ENCODE data around the gene KRABD2.

The KRABD2 gene

GRCh38 chr17:8368193-8368592 is 8.3 kb downstream of the KRABD2 start:
- Histone ChIP-seq H3K9ac (ENCODE audit: extremely low read depth, insufficient read length, low read length) (no peak overlapping the region), H3K18ac (ENCODE audit: insufficient read length, low read depth, low read length) (no peak overlapping the region), H2BK20ac (ENCODE audit: low read depth, low read length, poor library complexity, severe bottlenecking) (no peak overlapping the region), H2BK15ac (ENCODE audit: low read depth, low read length) (no peak overlapping the region), H2BK120ac (ENCODE audit: low read depth, low read length, poor library complexity, severe bottlenecking) (no peak overlapping the region), H3K4me2 (ENCODE audit: insufficient read depth, insufficient read length, low read length) (no peak overlapping the region), H3K79me1 (ENCODE audit: insufficient read depth, low read depth, low read length, poor library complexity, severe bottlenecking) (no peaks in the 10 kb centered on the region), H3K23me2 (ENCODE audit: insufficient read length, low read depth, low read length, poor library complexity, severe bottlenecking) (no peaks in the 10 kb centered on the region), H4K91ac (ENCODE audit: insufficient read length, low read depth, low read length) (no peak overlapping the region), H3K79me2 (ENCODE audit: insufficient read depth, low read length) (no peaks in the 10 kb centered on the region), H3K4ac (ENCODE audit: low read depth, low read length) (no peak overlapping the region), H3K27me3 (ENCODE audit: insufficient read depth, low read length) (no peaks in the 10 kb centered on the region), H2BK12ac (ENCODE audit: insufficient read length, low read depth, low read length) (no peak overlapping the region), H3K14ac (ENCODE audit: insufficient read depth, low read length) (no peak overlapping the region), H3K23ac (ENCODE audit: insufficient read length, low read depth, low read length) (no peak overlapping the region), H2BK5ac (ENCODE audit: insufficient read length, low read length) (no peak overlapping the region), H3T11ph (ENCODE audit: low read length) (no peak overlapping the region), H2AFZ (ENCODE audit: low read length) (no peak overlapping the region), H4K8ac (replicated peaks; ENCODE audit: insufficient read length, low read depth, low read length) (no peak overlapping the region), H3K56ac (ENCODE audit: insufficient read length, low read depth, low read length) (no peak overlapping the region), H3K27ac (ENCODE audit: insufficient read length, low read depth, low read length) (no peak overlapping the region), H4K5ac (ENCODE audit: insufficient read length, low read depth, low read length) (no peak overlapping the region), H3K4me1 (ENCODE audit: insufficient read depth, low read length) (no peaks in the 10 kb centered on the region), H2AK5ac (ENCODE audit: insufficient read length, low read length) (no peak overlapping the region), H4K20me1 (ENCODE audit: control insufficient read depth, insufficient read depth, insufficient read length) (no peaks in the 10 kb centered on the region), H3K9me3 (ENCODE audit: control insufficient read depth, low read depth, low read length) (no peaks in the 10 kb centered on the region)
- Mint-ChIP-seq H3K9me3 (peaks cover 0 to under 1% of the 10 kb centered on the region in 2 experiments; a peak in 1 of 5 replicates), H3K4me1 (peaks cover 5 to 8% of the 10 kb centered on the region in 2 experiments; a peak in 2 of 4 replicates), H3K27ac (no peak overlapping the region), H3K36me3 (ENCODE audit: insufficient read depth in 1 of 3, low read depth in 3 of 3) (peaks cover 4 to 50% (median 38%) of the 10 kb centered on the region in 3 experiments; a peak in 6 of 7 replicates), H3K27me3 (ENCODE audit: low read depth) (no peaks in the 10 kb centered on the region), H3K4me3 (no peak overlapping the region)
- DNase-seq = no peak
- no CpG with 5 or more reads among the region's 3 CpGs for WGBS (ENCODE audit: extremely low coverage, insufficient read length, low lambda C conversion rate)
- no peak for TF ChIP-seq CTCF (conservative IDR thresholded peaks at IDR 0.05)

Data from H9 (cell line).